ENCODE results near the gene SRCIN1.

DNA sequence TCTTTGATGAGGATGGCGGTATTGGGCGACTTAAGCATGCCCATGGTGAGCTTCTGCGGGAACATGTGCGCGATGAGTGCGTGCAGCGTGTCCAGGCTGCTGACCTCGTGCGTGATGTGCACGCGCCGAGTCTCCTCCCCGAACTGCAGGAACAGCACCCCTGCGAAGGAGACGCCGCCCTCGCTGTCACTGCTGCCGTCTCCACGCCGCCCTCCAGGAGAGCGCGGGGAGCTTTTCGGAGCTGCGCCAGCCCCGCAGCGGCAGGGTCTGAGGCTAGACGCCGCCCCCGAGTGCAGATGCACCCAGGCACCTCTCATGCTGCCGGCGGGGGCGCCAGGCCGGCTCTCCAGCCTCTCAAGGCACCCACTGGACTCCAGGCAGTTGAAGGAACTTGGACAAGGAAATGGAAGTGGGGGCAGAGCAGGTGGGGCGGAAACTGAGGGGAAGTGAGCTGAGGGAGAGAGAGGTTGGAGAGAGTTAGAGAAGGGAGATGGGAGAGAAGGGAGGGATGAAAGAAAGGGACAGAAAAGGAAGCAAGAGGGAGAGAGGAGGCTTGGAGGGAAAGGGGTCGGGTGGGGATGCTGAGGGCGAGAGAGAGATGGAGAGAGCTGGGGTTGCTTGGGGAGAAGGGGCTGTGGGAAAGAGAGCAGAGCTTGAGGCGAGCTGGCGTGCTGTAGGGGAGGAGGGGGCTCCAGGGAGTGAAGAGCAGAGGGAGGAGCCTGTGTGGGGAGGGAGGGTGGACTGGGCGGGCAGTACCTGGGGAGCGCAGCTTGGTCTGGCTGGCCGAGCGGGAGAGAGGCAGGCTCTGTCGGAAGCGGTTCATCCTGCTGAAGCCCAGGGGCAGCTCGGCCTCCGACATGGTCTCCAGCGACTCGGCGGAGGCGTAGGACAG lies 42.1 kb downstream of the SRCIN1 start:
- no peak for TF ChIP-seq POLR2A (IDR thresholded peaks at IDR 0.05)
- TF ChIP-seq, protein P1, sequence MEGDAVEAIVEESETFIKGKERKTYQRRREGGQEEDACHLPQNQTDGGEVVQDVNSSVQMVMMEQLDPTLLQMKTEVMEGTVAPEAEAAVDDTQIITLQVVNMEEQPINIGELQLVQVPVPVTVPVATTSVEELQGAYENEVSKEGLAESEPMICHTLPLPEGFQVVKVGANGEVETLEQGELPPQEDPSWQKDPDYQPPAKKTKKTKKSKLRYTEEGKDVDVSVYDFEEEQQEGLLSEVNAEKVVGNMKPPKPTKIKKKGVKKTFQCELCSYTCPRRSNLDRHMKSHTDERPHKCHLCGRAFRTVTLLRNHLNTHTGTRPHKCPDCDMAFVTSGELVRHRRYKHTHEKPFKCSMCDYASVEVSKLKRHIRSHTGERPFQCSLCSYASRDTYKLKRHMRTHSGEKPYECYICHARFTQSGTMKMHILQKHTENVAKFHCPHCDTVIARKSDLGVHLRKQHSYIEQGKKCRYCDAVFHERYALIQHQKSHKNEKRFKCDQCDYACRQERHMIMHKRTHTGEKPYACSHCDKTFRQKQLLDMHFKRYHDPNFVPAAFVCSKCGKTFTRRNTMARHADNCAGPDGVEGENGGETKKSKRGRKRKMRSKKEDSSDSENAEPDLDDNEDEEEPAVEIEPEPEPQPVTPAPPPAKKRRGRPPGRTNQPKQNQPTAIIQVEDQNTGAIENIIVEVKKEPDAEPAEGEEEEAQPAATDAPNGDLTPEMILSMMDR (IDR thresholded peaks at IDR 0.05): no peak
